Cardiac fibroblast (primary cell): Measurements from ENCODE around the gene COX6A1.
A peak's percentile ranks its signal among the peaks of the same experiment; 100 is the strongest.

Experiments
- DNase-seq, 2 donors: peaks; one replicate each; pipeline versions ENCODE4 v3.0.0 to v3.0.0-alpha.2; 2010; ENCODE audit warnings: low read depth in 2 of 2
- H3K4me3 ChIP-seq, 2 donors: replicated peaks in 1 of 2; 1 replicate in 1 of 2; 2 replicates in 1 of 2; pipeline ENCODE4 v1.5.1; 2011; ENCODE audit warnings: low read depth in 2 of 2, low read length in 2 of 2, mild to moderate bottlenecking in 2 of 2, moderate library complexity in 1 of 2
- TF ChIP-seq, protein P1 (sequence below): IDR thresholded peaks from one replicate; pipeline ENCODE4 v1.5.1; 2011; ENCODE audit warnings: low read depth, mild to moderate bottlenecking, low read length, inconsistent platforms

COX6A1 gene

DNA sequence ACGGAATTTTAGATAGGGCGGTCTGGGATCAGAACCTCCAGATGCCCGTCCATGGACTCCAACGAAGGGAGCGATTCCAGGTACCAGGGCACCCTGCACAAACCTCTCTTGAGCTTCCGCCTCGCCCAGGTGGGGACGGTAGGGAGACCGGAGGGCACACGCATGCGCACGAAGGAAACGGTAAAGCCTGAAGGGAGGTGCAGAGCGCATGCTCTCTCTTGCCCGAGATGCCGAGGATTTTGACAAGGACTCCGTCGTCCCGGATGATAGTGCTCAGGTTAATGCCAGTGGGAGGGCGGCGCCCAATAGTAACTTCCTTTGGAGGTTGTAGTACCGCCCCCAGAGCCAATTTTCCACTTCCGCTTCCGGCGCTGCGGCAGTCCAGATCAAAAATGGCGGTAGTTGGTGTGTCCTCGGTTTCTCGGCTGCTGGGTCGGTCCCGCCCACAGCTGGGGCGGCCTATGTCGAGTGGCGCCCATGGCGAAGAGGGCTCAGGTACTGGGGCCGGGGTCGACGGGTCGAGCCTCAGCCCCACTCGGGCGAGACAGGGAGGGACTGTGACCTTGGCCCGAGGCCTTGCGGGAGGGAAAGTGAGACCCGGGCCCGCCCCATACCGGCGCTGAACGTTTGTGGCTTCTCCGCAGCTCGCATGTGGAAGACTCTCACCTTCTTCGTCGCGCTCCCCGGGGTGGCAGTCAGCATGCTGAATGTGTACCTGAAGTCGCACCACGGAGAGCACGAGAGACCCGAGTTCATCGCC is at the start of gene COX6A1:
Gene COX6A1 (plus strand): TSS at position 379 of the 760 bp plus-strand sequence. CDS start 14 bp downstream, at position 393.
- H3K4me3 ChIP-seq, result peak within 1 kb of the TSS; percentile 81 to 89
- DNase-seq, result peak; percentile 98
- TF ChIP-seq, protein P1, sequence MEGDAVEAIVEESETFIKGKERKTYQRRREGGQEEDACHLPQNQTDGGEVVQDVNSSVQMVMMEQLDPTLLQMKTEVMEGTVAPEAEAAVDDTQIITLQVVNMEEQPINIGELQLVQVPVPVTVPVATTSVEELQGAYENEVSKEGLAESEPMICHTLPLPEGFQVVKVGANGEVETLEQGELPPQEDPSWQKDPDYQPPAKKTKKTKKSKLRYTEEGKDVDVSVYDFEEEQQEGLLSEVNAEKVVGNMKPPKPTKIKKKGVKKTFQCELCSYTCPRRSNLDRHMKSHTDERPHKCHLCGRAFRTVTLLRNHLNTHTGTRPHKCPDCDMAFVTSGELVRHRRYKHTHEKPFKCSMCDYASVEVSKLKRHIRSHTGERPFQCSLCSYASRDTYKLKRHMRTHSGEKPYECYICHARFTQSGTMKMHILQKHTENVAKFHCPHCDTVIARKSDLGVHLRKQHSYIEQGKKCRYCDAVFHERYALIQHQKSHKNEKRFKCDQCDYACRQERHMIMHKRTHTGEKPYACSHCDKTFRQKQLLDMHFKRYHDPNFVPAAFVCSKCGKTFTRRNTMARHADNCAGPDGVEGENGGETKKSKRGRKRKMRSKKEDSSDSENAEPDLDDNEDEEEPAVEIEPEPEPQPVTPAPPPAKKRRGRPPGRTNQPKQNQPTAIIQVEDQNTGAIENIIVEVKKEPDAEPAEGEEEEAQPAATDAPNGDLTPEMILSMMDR, result no peak

DNA sequence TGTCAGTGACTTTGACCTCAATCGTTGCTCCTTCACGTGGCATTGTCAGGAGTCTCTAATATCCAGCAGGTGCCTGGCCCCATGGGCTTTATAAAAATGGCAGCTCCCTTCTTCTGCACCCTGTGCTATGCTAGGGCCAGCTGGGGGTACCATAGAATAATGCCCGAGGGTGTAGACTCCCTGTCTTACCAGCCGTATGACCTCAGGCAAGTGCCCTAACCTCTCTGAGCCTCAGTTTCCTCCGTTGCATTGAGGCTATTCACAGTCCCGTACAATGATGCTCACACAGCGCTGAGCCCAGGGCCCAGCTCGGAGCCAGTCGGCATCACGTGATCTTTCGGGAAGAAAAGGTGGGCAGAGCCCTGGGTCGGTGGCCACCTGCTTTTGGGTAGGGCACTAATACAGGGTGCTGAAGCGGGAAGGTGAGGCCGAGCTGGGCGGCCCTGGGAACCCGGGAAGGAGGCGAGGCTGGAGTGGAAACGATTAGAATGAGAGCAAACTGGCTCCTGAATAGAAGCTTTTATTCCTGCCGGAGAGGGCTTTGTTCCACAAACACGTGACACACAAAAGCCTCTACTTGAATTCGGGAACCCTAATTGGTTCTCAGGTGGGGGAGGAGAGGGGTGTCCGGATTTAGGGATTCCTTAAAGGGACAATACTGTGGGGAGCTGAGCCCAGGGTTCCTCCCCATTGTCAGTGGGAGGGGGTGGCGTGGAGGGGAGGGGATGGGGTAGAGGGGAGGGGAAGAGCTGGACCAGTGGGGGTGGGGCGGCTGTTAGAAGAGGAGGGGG is 49.0 kb upstream of the COX6A1 start:
- DNase-seq, result no peak
- no peak overlapping the region for H3K4me3 ChIP-seq

GRCh38 chr12:120390540-120391120 is 47.3 kb upstream of the COX6A1 start:
- no peak overlapping the region for H3K4me3 ChIP-seq
- TF ChIP-seq, protein P1, result no peak
- no peak for DNase-seq

More for the DNA sequence above, 49.0 kb upstream of the COX6A1 start:
- TF ChIP-seq, protein P1, result no peak

- no peak for DNase-seq
- no peak overlapping the region for H3K4me3 ChIP-seq
- TF ChIP-seq, protein P1, result no peak
These were observed 43.2 kb upstream of the COX6A1 start for GRCh38 chr12:120394483-120395367.

- no peak for DNase-seq
- no peak overlapping the region for H3K4me3 ChIP-seq
- TF ChIP-seq, protein P1, result no peak
These were observed 39.9 kb upstream of the COX6A1 start for GRCh38 chr12:120397824-120398540.
